ENCODE results near the gene CNTRL. TPM values are rescaled to one million over a fixed set of nuclear protein-coding genes. Genes with fewer than 3 reads are reported as not detected.

The CNTRL gene
- total RNA-seq, 1 donor from 2014 or later, result 3.4 TPM

- TF ChIP-seq, protein P1, sequence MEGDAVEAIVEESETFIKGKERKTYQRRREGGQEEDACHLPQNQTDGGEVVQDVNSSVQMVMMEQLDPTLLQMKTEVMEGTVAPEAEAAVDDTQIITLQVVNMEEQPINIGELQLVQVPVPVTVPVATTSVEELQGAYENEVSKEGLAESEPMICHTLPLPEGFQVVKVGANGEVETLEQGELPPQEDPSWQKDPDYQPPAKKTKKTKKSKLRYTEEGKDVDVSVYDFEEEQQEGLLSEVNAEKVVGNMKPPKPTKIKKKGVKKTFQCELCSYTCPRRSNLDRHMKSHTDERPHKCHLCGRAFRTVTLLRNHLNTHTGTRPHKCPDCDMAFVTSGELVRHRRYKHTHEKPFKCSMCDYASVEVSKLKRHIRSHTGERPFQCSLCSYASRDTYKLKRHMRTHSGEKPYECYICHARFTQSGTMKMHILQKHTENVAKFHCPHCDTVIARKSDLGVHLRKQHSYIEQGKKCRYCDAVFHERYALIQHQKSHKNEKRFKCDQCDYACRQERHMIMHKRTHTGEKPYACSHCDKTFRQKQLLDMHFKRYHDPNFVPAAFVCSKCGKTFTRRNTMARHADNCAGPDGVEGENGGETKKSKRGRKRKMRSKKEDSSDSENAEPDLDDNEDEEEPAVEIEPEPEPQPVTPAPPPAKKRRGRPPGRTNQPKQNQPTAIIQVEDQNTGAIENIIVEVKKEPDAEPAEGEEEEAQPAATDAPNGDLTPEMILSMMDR (IDR thresholded peaks at IDR 0.05; ENCODE audit: borderline replicate concordance), result no peak
- peaks cover 88% of the 10 kb centered on the region for H3K36me3 ChIP-seq
- no peaks in the 10 kb centered on the region for H3K4me1 ChIP-seq
- H3K4me3 ChIP-seq, result no peak overlapping the region
- H3K9me3 ChIP-seq (replicated peaks), result no peaks in the 10 kb centered on the region
- no peaks in the 10 kb centered on the region for H3K27me3 ChIP-seq (ENCODE audit: low read depth)
- H3K27ac ChIP-seq (replicated peaks), result no peak overlapping the region
- DNase-seq, result no peak
- intact Hi-C loops (cut with micrococcal nuclease), result no loop called here
Observed at GRCh38 chr9:121160025-121160424, 85.3 kb downstream of the CNTRL start.

- intact Hi-C loops (cut with micrococcal nuclease), result no loop called here
- peaks cover 82% of the 10 kb centered on the region for H3K36me3 ChIP-seq
- TF ChIP-seq, protein P1 (IDR thresholded peaks at IDR 0.05; ENCODE audit: borderline replicate concordance), result no peak
- no peak overlapping the region for H3K27ac ChIP-seq (replicated peaks)
- no peaks in the 10 kb centered on the region for H3K27me3 ChIP-seq (ENCODE audit: low read depth)
- no peak overlapping the region for H3K4me3 ChIP-seq
- H3K4me1 ChIP-seq, result no peaks in the 10 kb centered on the region
- DNase-seq, result no peak
- H3K9me3 ChIP-seq (replicated peaks), result no peaks in the 10 kb centered on the region
Observed at GRCh38 chr9:121168052-121168451, 93.3 kb downstream of the CNTRL start.

- intact Hi-C loops (cut with micrococcal nuclease), result no loop called here
- no peaks in the 10 kb centered on the region for H3K9me3 ChIP-seq (replicated peaks)
- no peak overlapping the region for H3K27ac ChIP-seq (replicated peaks)
- H3K27me3 ChIP-seq (ENCODE audit: low read depth), result no peaks in the 10 kb centered on the region
- TF ChIP-seq, protein P1 (IDR thresholded peaks at IDR 0.05; ENCODE audit: borderline replicate concordance), result peak; percentile 53
- H3K4me3 ChIP-seq, result no peak overlapping the region
- H3K4me1 ChIP-seq, result peaks cover 6% of the 10 kb centered on the region
- peaks cover 85% of the 10 kb centered on the region for H3K36me3 ChIP-seq
- no peak for DNase-seq
Observed at GRCh38 chr9:121169094-121169601, 94.4 kb downstream of the CNTRL start.

DNA sequence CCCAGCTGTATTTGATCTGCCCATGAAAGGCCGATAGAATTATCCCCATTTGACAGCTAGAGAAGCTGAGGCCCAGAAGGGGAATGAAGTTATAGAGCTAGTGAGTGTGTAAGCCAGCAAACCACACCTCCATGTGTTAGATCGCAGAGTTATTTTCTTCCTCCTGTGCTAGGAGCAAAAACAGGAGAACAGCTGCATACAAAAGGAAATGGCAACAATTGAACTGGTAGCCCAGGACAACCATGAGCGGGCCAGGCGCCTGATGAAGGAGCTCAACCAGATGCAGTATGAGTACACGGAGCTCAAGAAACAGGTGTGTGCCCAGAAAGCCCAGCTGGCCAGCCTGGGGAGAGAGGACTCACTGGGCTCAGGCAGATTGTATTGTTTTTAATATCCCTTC lies 96.5 kb downstream of the CNTRL start:
- intact Hi-C loops (cut with micrococcal nuclease), result no loop called here
- no peaks in the 10 kb centered on the region for H3K9me3 ChIP-seq (replicated peaks)

GRCh38 chr9:121172726-121173487 lies 98.2 kb downstream of the CNTRL start:
- TF ChIP-seq, protein P1 (IDR thresholded peaks at IDR 0.05; ENCODE audit: borderline replicate concordance), result no peak
- no peak for DNase-seq
- H3K36me3 ChIP-seq, result peaks cover 70% of the 10 kb centered on the region
- no peak overlapping the region for H3K27ac ChIP-seq (replicated peaks)
- no peaks in the 10 kb centered on the region for H3K27me3 ChIP-seq (ENCODE audit: low read depth)
- intact Hi-C loops (cut with micrococcal nuclease), result no loop called here
- H3K9me3 ChIP-seq (replicated peaks), result no peaks in the 10 kb centered on the region
- peaks cover 10% of the 10 kb centered on the region for H3K4me1 ChIP-seq
- no peak overlapping the region for H3K4me3 ChIP-seq

More for the DNA sequence above, 96.5 kb downstream of the CNTRL start:
- TF ChIP-seq, protein P1 (IDR thresholded peaks at IDR 0.05; ENCODE audit: borderline replicate concordance), result no peak
- DNase-seq, result no peak
- peaks cover 72% of the 10 kb centered on the region for H3K36me3 ChIP-seq
- H3K27ac ChIP-seq (replicated peaks), result no peak overlapping the region
- no peaks in the 10 kb centered on the region for H3K27me3 ChIP-seq (ENCODE audit: low read depth)
- H3K4me1 ChIP-seq, result peaks cover 10% of the 10 kb centered on the region
- H3K4me3 ChIP-seq, result no peak overlapping the region

All from left ventricle myocardium inferior (tissue), 1 donor.